Eye (tissue), 1 donor: ENCODE measurements around the gene CACNG1.
A peak's percentile ranks its signal among the peaks of the same experiment; 100 is the strongest.

ENCODE experiments used
- DNase-seq: peaks from one replicate; pipeline ENCODE4 v3.0.0-alpha.2; 2015

Gene CACNG1

GRCh38 chr17:67052720-67053437, 8.5 kb downstream of the CACNG1 start:
- DNase-seq, result no peak

- DNase-seq, result no peak
These were observed 9.2 kb downstream of the CACNG1 start for GRCh38 chr17:67053438-67054000.

DNA sequence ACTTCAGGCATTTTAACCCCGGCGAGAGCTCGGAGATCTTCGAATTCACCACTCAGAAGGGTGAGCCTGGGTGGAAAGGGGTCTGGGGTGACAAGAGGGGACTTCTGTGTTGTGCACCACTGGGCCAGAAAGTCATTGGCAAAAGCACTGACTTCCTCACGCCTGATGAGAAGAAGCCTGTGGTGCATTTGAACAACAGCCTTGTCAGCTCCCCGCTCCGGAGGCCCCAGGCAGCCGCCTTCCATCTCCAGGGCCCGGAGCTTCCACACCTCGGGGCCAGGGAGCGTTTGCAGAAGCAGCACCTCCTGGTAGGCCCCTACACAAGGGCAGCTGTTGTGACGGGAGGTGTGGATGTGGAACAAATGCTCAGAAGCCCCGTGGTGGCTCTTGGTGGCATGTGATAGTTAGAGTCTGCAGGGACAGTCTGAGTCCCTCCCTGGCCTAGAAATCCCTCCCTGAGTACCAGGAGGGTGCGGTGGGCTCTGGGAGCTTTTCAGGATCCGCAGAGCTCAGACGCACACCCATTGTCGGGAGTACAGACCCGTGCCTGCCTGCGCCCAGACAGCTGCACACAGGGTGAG, 9.7 kb downstream of the CACNG1 start:
- peak; percentile 22 for DNase-seq

GRCh38 chr17:67054608-67055007, 10.3 kb downstream of the CACNG1 start:
- DNase-seq, result no peak

DNA sequence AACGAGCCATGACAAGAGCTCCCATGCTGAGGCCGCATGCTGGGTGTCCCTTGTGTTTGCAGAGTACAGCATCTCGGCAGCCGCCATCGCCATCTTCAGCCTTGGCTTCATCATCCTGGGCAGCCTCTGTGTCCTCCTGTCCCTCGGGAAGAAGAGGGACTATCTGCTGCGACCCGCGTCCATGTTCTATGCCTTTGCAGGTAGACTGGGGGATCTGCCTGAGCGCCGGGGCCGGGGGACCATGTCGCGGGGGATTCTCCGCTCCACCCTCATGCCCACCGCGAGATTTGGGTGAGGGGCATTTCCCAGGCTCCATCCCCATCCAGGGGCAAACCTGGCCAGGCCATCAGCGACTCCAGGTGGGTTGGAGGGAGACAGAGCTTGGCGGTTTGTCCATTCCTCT, 10.7 kb downstream of the CACNG1 start:
- no peak for DNase-seq

GRCh38 chr17:67055811-67056745, 11.7 kb downstream of the CACNG1 start:
- no peak for DNase-seq

DNA sequence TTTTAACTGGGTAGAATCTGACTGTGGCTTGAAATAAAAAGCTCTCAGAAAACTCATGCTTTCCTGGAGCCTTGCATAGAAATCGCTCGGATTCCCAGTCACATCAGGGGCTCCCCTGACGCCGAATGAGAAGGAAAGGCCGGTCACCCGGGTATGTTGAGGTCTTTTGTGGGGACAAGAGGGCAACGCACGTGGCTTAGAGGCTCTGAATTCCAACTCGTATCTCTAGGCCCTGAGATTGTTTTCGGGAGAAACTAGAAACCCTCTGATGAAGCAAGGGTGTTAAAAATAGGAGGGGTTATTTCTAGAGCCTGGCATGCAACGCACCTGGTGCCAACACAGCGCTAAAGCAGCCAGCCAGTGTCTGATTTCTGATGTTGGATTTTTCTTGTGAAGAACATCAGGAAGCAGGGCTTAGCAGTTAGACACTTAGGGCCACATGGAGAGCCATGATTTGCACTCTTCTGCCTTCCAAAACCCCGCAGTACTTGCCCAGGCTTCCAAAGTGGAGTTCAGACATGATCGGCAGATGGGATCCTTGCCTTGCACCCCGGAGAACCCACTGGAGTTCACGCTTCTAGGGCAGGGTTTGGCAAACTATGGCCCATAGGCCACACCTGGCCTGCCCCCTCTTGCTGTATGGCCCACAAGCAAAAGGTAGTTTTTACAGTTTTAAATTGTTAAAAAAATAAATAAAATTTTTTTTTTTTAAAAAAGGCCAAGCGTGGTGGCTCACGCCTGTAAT, 12.6 kb downstream of the CACNG1 start:
- no peak for DNase-seq

- DNase-seq, result no peak
These were observed 13.7 kb downstream of the CACNG1 start for GRCh38 chr17:67058036-67058435.

DNA sequence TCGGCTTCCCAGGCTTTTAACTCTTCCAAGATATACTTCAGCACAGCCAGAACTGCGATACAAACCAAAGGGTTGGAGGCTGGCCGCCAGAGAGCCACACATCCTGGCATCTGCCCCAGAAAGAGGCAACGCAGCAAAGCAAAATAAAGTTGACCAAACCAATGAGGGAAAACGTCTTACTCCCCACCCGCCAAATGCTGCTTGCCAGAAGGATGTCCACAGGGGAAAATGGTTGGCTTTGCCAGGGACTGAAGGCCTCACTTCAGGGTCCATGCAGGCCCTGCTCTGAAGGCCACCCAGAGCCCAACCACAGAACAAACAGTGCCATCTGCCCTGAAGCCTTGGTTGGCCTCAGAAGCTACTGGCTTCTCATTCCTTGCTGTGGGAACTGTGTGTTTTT, 15.0 kb downstream of the CACNG1 start:
- no peak for DNase-seq

GRCh38 chr17:67063141-67063540, 18.8 kb downstream of the CACNG1 start:
- no peak for DNase-seq

DNA sequence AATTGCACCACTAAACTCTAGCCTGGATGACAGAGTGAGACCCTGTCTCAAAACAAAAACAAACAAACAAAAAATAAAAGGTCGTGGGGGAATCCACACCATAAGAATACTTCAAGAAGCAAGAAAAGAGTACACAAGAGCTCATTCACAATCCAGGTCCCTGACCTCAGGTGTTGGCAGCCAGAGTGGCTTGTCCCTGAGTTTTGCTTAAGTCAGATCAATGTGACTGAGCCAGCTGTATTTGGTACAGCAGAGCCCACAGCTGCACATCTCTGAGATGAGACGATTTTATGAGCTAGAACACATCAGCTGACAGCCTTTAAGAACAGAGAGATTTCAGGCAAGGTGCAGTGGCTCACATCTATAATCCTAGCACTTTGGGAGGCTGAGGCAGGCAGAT, 22.4 kb downstream of the CACNG1 start:
- no peak for DNase-seq

DNA sequence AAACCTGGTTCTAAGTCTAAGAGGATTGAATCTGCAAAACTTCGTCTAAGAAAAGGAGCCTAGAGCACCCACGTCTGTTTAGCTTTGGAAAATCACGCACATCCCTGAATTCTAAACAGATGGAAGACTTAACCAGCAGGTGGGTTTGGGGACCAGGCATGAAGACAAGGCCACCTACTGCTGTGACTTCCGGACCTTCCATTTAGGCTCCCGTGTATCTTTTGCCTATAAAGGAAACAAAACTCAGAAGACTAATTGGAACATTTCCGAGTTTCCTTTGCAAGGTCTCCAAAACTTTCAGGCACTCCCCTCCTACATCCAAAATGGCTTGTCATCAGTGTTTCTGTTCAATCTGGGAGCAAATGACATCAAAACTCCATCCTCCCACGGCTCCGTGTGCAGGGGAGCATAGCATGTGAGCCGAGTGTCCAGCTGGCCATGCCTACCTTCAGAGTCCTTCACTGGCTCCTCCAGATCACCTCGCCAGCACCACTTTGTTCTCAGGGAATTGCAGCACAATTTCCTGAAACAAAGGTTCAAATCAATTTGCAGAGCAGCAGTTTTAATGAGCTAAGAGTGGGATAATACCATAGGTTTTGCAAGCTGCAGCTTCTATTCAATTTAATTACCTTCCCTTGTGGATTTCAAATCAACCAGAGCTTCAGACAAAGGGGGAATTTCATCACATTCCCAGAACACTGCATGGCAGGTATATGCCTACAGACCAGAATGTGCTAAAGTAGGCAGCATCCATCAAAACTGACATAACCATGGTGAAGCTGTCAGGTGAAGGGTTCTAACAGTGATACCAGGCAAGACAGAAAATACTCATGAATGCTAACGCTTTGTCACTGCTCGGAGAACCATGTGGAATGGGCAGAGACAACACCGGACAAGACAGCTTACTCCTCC, 23.5 kb downstream of the CACNG1 start:
- DNase-seq, result no peak

- no peak for DNase-seq
These were observed 24.6 kb downstream of the CACNG1 start for GRCh38 chr17:67068999-67069398.

DNA sequence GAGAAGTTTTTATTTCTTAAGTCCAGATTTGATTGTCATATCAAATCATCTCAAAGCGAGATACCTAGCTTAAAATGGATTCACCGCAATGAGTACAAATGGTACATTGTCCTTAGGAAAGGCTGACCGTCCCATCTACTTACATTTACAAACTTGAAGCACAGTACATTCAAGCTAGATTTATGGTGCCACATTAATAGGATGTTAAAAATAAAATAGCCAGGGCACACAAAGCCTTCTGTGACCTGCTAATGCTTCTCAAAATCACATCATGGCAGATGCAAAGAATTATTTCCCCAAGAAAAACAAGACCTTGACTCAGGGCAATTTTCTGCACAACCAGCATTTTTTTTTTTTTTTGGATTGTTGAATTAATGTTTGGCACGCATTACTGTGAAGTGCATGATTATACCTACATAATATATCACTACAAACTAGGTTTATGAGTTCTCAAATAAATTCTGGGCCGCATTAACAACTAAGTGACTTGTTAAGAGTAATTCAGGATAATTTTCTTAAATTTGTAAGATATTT, 25.3 kb downstream of the CACNG1 start:
- DNase-seq, result no peak

DNA sequence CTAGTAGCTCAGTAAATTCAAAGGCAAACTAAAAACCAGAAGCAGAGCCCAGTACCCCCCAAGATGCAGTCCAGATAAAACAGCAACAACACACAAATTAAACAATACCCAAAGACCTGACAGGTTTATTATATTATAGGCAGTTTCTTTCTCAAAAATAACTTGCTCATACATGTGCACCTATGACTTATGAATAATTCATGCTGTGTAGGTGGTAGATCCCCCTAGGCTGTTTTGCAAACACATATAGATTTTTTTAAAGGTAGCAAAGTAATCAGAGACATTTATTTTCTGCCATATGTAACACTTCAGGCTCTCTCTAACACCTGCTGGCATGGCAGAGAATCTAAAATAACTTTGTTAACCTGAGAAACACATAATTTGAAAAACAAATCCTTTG, 27.2 kb downstream of the CACNG1 start:
- DNase-seq, result no peak

- no peak for DNase-seq
These were observed 28.5 kb downstream of the CACNG1 start for GRCh38 chr17:67072885-67073284.

- no peak for DNase-seq
These were observed 30.4 kb downstream of the CACNG1 start for GRCh38 chr17:67074781-67075180.

DNA sequence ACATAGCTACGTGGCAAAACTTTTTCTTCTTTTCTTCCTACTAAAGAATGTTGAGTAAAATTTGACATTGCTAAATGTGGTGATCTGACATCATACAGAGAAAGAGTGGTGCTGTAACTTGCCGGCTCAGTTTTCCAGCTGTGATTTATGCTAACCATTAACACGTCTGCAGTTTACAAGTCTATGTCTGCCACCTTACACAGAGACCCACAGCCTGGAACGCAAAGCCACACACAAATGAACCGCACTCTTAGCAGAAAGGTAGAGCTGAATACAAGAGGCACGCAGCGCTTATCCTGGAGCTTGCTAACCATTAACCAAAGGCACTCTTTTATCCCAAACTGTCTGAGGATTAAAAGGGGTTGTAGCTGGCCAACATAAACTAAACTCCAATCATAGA, 31.9 kb downstream of the CACNG1 start:
- no peak for DNase-seq

- no peak for DNase-seq
These were observed 33.9 kb downstream of the CACNG1 start for GRCh38 chr17:67078292-67078691.

- DNase-seq, result no peak
These were observed 35.1 kb downstream of the CACNG1 start for GRCh38 chr17:67079491-67079890.

DNA sequence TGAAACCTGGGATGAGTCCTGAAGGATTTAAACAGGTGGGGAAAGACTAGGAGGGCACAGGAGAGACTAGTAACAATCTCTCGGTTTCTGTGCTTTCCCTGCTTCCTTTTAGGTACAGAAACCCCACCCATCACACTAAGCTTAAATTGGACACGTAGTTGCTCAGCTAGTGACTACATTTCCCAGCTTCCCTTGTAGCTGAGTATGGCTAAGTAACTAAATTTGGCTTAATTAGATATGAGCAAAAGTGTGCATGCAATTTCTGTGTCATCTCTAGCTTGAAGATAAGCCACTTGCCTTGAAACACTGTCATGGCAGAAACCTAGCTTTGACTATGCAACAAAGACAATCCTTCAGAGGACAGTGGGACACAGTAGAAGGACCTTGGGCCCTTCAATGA, 36.5 kb downstream of the CACNG1 start:
- DNase-seq, result no peak
